Measurements from ENCODE around the gene STX12.
"Not testable (repeated sequence)": the region's sequence is repeated elsewhere in the genome, so short reads cannot be mapped to it uniquely, and the experiment has no call there.

The STX12 gene

GRCh38 chr1:27857552-27857951 lies 84.5 kb downstream of the STX12 start:
- not testable (repeated sequence) for H3K36me3 ChIP-seq (replicated peaks in 1 of 2; ENCODE audit: control insufficient read depth in 2 of 2, insufficient read depth in 2 of 2, low read length in 2 of 2)

GRCh38 chr1:27858072-27858948 lies 85.3 kb downstream of the STX12 start:
- H4K91ac ChIP-seq (ENCODE audit: low read depth, low read length, poor library complexity): no peak overlapping the region
- H3K18ac ChIP-seq (ENCODE audit: low read length): peak overlapping the region; percentile 57
- H2BK12ac ChIP-seq (ENCODE audit: low read length): no peak overlapping the region
- H3K79me1 ChIP-seq (ENCODE audit: low read depth, low read length): no peaks in the 10 kb centered on the region
- H3K4me3 ChIP-seq (ENCODE audit: low read length in 2 of 2): no peak overlapping the region
- peak overlapping the region; percentile 73 for H2AFZ ChIP-seq (ENCODE audit: low read length)
- no peaks in the 10 kb centered on the region for H3K27me3 ChIP-seq (ENCODE audit: control insufficient read depth in 3 of 3, insufficient read depth in 3 of 3, low read depth in 1 of 3, low read length in 3 of 3)
- H3K4me2 ChIP-seq (ENCODE audit: insufficient read depth, low read length, poor library complexity, severe bottlenecking): peak overlapping the region; percentile 11
- peak overlapping the region; percentile 91 for H2BK15ac ChIP-seq (ENCODE audit: low read length)
- no peaks in the 10 kb centered on the region for H3K36me3 ChIP-seq (replicated peaks in 1 of 2; ENCODE audit: control insufficient read depth in 2 of 2, insufficient read depth in 2 of 2, low read length in 2 of 2)
- no peak overlapping the region for H3K4ac ChIP-seq (ENCODE audit: low read length)
- H3K4me1 ChIP-seq (ENCODE audit: control insufficient read depth in 2 of 2, insufficient read depth in 1 of 2, low read depth in 1 of 2, low read length in 2 of 2): peaks cover 5 to 11% of the 10 kb centered on the region in 2 donors
- H3K9ac ChIP-seq (ENCODE audit: low read depth, low read length, poor library complexity): no peak overlapping the region
- H3K27ac ChIP-seq (replicated peaks; ENCODE audit: low read length): no peak overlapping the region
- peak overlapping the region; percentile 70 for H2AK5ac ChIP-seq (ENCODE audit: low read depth, low read length)
- no peak overlapping the region for H2BK5ac ChIP-seq (ENCODE audit: low read length)
- no peaks in the 10 kb centered on the region for H3K9me3 ChIP-seq (replicated peaks in 1 of 2; ENCODE audit: control insufficient read depth in 2 of 2, insufficient read depth in 1 of 2, low read depth in 1 of 2, low read length in 2 of 2)
- no peak overlapping the region for H2BK120ac ChIP-seq (ENCODE audit: low read depth, low read length)
- DNase-seq (ENCODE audit: low spot score): peak; percentile 65
- no CpG with 5 or more reads among the region's 10 CpGs for WGBS, 2 donors (ENCODE audit: extremely low coverage in 2 of 2, insufficient read length in 2 of 2, insufficient replicate concordance in 1 of 2)
- H3K23ac ChIP-seq (ENCODE audit: low read depth, low read length, poor library complexity): no peak overlapping the region
- no peak overlapping the region for H3K14ac ChIP-seq (ENCODE audit: low read length)
- peak overlapping the region; percentile 43 for H4K8ac ChIP-seq (ENCODE audit: low read depth, low read length)

More at GRCh38 chr1:27857552-27857951, 84.5 kb downstream of the STX12 start:
- H2BK5ac ChIP-seq (ENCODE audit: low read length); H3K4me3 ChIP-seq (ENCODE audit: low read length in 2 of 2); H2BK15ac ChIP-seq (ENCODE audit: low read length); H3K9ac ChIP-seq (ENCODE audit: low read depth, low read length, poor library complexity); H3K79me1 ChIP-seq (ENCODE audit: low read depth, low read length); H4K91ac ChIP-seq (ENCODE audit: low read depth, low read length, poor library complexity); H3K9me3 ChIP-seq (replicated peaks in 1 of 2; ENCODE audit: control insufficient read depth in 2 of 2, insufficient read depth in 1 of 2, low read depth in 1 of 2, low read length in 2 of 2); H2AFZ ChIP-seq (ENCODE audit: low read length); H2BK120ac ChIP-seq (ENCODE audit: low read depth, low read length); H4K8ac ChIP-seq (ENCODE audit: low read depth, low read length); H3K18ac ChIP-seq (ENCODE audit: low read length); H3K27me3 ChIP-seq (ENCODE audit: control insufficient read depth in 3 of 3, insufficient read depth in 3 of 3, low read depth in 1 of 3, low read length in 3 of 3); H3K23ac ChIP-seq (ENCODE audit: low read depth, low read length, poor library complexity); H2AK5ac ChIP-seq (ENCODE audit: low read depth, low read length); H3K4ac ChIP-seq (ENCODE audit: low read length); H3K4me2 ChIP-seq (ENCODE audit: insufficient read depth, low read length, poor library complexity, severe bottlenecking); H2BK12ac ChIP-seq (ENCODE audit: low read length); H3K14ac ChIP-seq (ENCODE audit: low read length); H3K27ac ChIP-seq (replicated peaks; ENCODE audit: low read length); DNase-seq (ENCODE audit: low spot score); H3K4me1 ChIP-seq (ENCODE audit: control insufficient read depth in 2 of 2, insufficient read depth in 1 of 2, low read depth in 1 of 2, low read length in 2 of 2): not testable (repeated sequence)
- no CpG with 5 or more reads among the region's 11 CpGs for WGBS, 2 donors (ENCODE audit: extremely low coverage in 2 of 2, insufficient read length in 2 of 2, insufficient replicate concordance in 1 of 2)

GRCh38 chr1:27858949-27859576 lies 86.0 kb downstream of the STX12 start:
- peak overlapping the region; percentile 59 for H3K18ac ChIP-seq (ENCODE audit: low read length)
- no peaks in the 10 kb centered on the region for H3K36me3 ChIP-seq (replicated peaks in 1 of 2; ENCODE audit: control insufficient read depth in 2 of 2, insufficient read depth in 2 of 2, low read length in 2 of 2)
- no peak overlapping the region for H3K4me2 ChIP-seq (ENCODE audit: insufficient read depth, low read length, poor library complexity, severe bottlenecking)

GRCh38 chr1:27861436-27861835 lies 88.4 kb downstream of the STX12 start:
- H2BK120ac ChIP-seq (ENCODE audit: low read depth, low read length): no peak overlapping the region
- no peak for DNase-seq (ENCODE audit: low spot score)
- no CpG with 5 or more reads among the region's 10 CpGs for WGBS, 2 donors (ENCODE audit: extremely low coverage in 2 of 2, insufficient read length in 2 of 2, insufficient replicate concordance in 1 of 2)

More at GRCh38 chr1:27858949-27859576, 86.0 kb downstream of the STX12 start:
- Histone ChIP-seq H3K4ac (ENCODE audit: low read length) (peak overlapping the region; percentile 23), H3K27me3 (ENCODE audit: control insufficient read depth in 3 of 3, insufficient read depth in 3 of 3, low read depth in 1 of 3, low read length in 3 of 3) (no peaks in the 10 kb centered on the region), H3K4me1 (ENCODE audit: control insufficient read depth in 2 of 2, insufficient read depth in 1 of 2, low read depth in 1 of 2, low read length in 2 of 2) (peaks cover 6 to 14% of the 10 kb centered on the region in 2 donors), H4K8ac (ENCODE audit: low read depth, low read length) (no peak overlapping the region), H3K4me3 (ENCODE audit: low read length in 2 of 2) (no peak overlapping the region), H3K79me1 (ENCODE audit: low read depth, low read length) (no peaks in the 10 kb centered on the region), H2BK15ac (ENCODE audit: low read length) (peak overlapping the region; percentile 91), H3K9ac (ENCODE audit: low read depth, low read length, poor library complexity) (no peak overlapping the region), H3K9me3 (replicated peaks in 1 of 2; ENCODE audit: control insufficient read depth in 2 of 2, insufficient read depth in 1 of 2, low read depth in 1 of 2, low read length in 2 of 2) (no peaks in the 10 kb centered on the region), H3K14ac (ENCODE audit: low read length) (peak overlapping the region; percentile 71), H2BK120ac (ENCODE audit: low read depth, low read length) (peak overlapping the region; percentile 72), H2BK12ac (ENCODE audit: low read length) (no peak overlapping the region), H2BK5ac (ENCODE audit: low read length) (no peak overlapping the region), H2AK5ac (ENCODE audit: low read depth, low read length) (peak overlapping the region; percentile 70), H2AFZ (ENCODE audit: low read length) (peak overlapping the region; percentile 73), H3K23ac (ENCODE audit: low read depth, low read length, poor library complexity) (no peak overlapping the region), H3K27ac (replicated peaks; ENCODE audit: low read length) (no peak overlapping the region), H4K91ac (ENCODE audit: low read depth, low read length, poor library complexity) (peak overlapping the region; percentile 7)
- no CpG with 5 or more reads among the region's 14 CpGs for WGBS, 2 donors (ENCODE audit: extremely low coverage in 2 of 2, insufficient read length in 2 of 2, insufficient replicate concordance in 1 of 2)
- no peak for DNase-seq (ENCODE audit: low spot score)

More at GRCh38 chr1:27861436-27861835, 88.4 kb downstream of the STX12 start:
- no peak overlapping the region for H3K4me2 ChIP-seq (ENCODE audit: insufficient read depth, low read length, poor library complexity, severe bottlenecking)
- H3K18ac ChIP-seq (ENCODE audit: low read length): no peak overlapping the region
- no peaks in the 10 kb centered on the region for H3K36me3 ChIP-seq (replicated peaks in 1 of 2; ENCODE audit: control insufficient read depth in 2 of 2, insufficient read depth in 2 of 2, low read length in 2 of 2)
- no peak overlapping the region for H2AK5ac ChIP-seq (ENCODE audit: low read depth, low read length)
- H3K9me3 ChIP-seq (replicated peaks in 1 of 2; ENCODE audit: control insufficient read depth in 2 of 2, insufficient read depth in 1 of 2, low read depth in 1 of 2, low read length in 2 of 2): no peaks in the 10 kb centered on the region
- no peak overlapping the region for H3K14ac ChIP-seq (ENCODE audit: low read length)
- no peaks in the 10 kb centered on the region for H3K79me1 ChIP-seq (ENCODE audit: low read depth, low read length)
- no peak overlapping the region for H3K27ac ChIP-seq (replicated peaks; ENCODE audit: low read length)
- no peaks in the 10 kb centered on the region for H3K27me3 ChIP-seq (ENCODE audit: control insufficient read depth in 3 of 3, insufficient read depth in 3 of 3, low read depth in 1 of 3, low read length in 3 of 3)
- H3K9ac ChIP-seq (ENCODE audit: low read depth, low read length, poor library complexity): no peak overlapping the region
- no peak overlapping the region for H2BK5ac ChIP-seq (ENCODE audit: low read length)
- H3K4ac ChIP-seq (ENCODE audit: low read length): no peak overlapping the region
- H4K91ac ChIP-seq (ENCODE audit: low read depth, low read length, poor library complexity): no peak overlapping the region
- no peak overlapping the region for H2BK12ac ChIP-seq (ENCODE audit: low read length)
- H3K23ac ChIP-seq (ENCODE audit: low read depth, low read length, poor library complexity): no peak overlapping the region
- H3K4me3 ChIP-seq (ENCODE audit: low read length in 2 of 2): no peak overlapping the region
- H2BK15ac ChIP-seq (ENCODE audit: low read length): no peak overlapping the region
- no peak overlapping the region for H2AFZ ChIP-seq (ENCODE audit: low read length)
- peaks cover 6 to 14% of the 10 kb centered on the region in 2 donors for H3K4me1 ChIP-seq (ENCODE audit: control insufficient read depth in 2 of 2, insufficient read depth in 1 of 2, low read depth in 1 of 2, low read length in 2 of 2)
- no peak overlapping the region for H4K8ac ChIP-seq (ENCODE audit: low read depth, low read length)
